Rectal smooth muscle tissue (tissue), 1 donor: Measurements from ENCODE around the gene ARG2.

ENCODE experiments used
- H3K27ac ChIP-seq: one replicate; pipeline ENCODE4 v1.7.0; 2013; ENCODE audit warnings: low read depth, low read length, inconsistent platforms
- H3K27me3 ChIP-seq: one replicate; pipeline ENCODE4 v1.7.0; 2013; ENCODE audit warnings: low read length; ENCODE audit not compliant: control insufficient read depth, insufficient read depth
- H3K36me3 ChIP-seq: one replicate; pipeline ENCODE4 v1.7.0; 2013; ENCODE audit warnings: low read length; ENCODE audit not compliant: control insufficient read depth, insufficient read depth
- H3K4me1 ChIP-seq: one replicate; pipeline ENCODE4 v1.7.0; 2013; ENCODE audit warnings: low read length; ENCODE audit not compliant: control insufficient read depth, insufficient read depth
- H3K4me3 ChIP-seq: one replicate; pipeline ENCODE4 v1.7.0; 2013; ENCODE audit warnings: low read length
- H3K9ac ChIP-seq: one replicate; pipeline ENCODE4 v1.7.0; 2013; ENCODE audit warnings: low read length

ARG2 gene

GRCh38 chr14:67619446-67620216 lies at the start of gene ARG2:
Gene ARG2 (plus strand): TSS chr14:67619920. CDS start chr14:67619978, 58 bp downstream.
- H3K4me1 ChIP-seq: peaks cover 9% of the 10 kb centered on the region
- peak within 1 kb of the TSS; percentile 54 for H3K27ac ChIP-seq
- peak within 1 kb of the TSS; percentile 79 for H3K4me3 ChIP-seq
- H3K9ac ChIP-seq: peak within 1 kb of the TSS; percentile 57
- H3K27me3 ChIP-seq: no peaks in the 10 kb centered on the region
- H3K36me3 ChIP-seq: no peaks in the 10 kb centered on the region

- Histone ChIP-seq H3K9ac (no peak overlapping the region), H3K4me1 (no peaks in the 10 kb centered on the region), H3K36me3 (peaks cover 5% of the 10 kb centered on the region), H3K27ac (no peak overlapping the region), H3K27me3 (no peaks in the 10 kb centered on the region), H3K4me3 (no peak overlapping the region)
These were observed 49.3 kb upstream of the ARG2 start for GRCh38 chr14:67570453-67570852.

GRCh38 chr14:67571275-67571990 lies 48.3 kb upstream of the ARG2 start:
- no peak overlapping the region for H3K27ac ChIP-seq
- H3K9ac ChIP-seq: no peak overlapping the region
- no peaks in the 10 kb centered on the region for H3K4me1 ChIP-seq

GRCh38 chr14:67571991-67572323 lies 47.8 kb upstream of the ARG2 start:
- Histone ChIP-seq H3K36me3 (peaks cover 9% of the 10 kb centered on the region), H3K9ac (no peak overlapping the region), H3K4me3 (no peak overlapping the region), H3K27ac (no peak overlapping the region), H3K27me3 (no peaks in the 10 kb centered on the region), H3K4me1 (no peaks in the 10 kb centered on the region)

More at GRCh38 chr14:67571275-67571990, 48.3 kb upstream of the ARG2 start:
- H3K27me3 ChIP-seq: no peaks in the 10 kb centered on the region
- peaks cover 9% of the 10 kb centered on the region for H3K36me3 ChIP-seq
- no peak overlapping the region for H3K4me3 ChIP-seq

GRCh38 chr14:67572608-67573007 lies 47.1 kb upstream of the ARG2 start:
- H3K36me3 ChIP-seq: peaks cover 9% of the 10 kb centered on the region

GRCh38 chr14:67573228-67574010 lies 46.3 kb upstream of the ARG2 start:
- Histone ChIP-seq H3K9ac (no peak overlapping the region), H3K27ac (no peak overlapping the region), H3K27me3 (no peaks in the 10 kb centered on the region), H3K4me3 (no peak overlapping the region), H3K36me3 (peaks cover 12% of the 10 kb centered on the region), H3K4me1 (no peaks in the 10 kb centered on the region)

More at GRCh38 chr14:67572608-67573007, 47.1 kb upstream of the ARG2 start:
- Histone ChIP-seq H3K4me3 (no peak overlapping the region), H3K4me1 (no peaks in the 10 kb centered on the region), H3K9ac (no peak overlapping the region), H3K27ac (no peak overlapping the region), H3K27me3 (no peaks in the 10 kb centered on the region)

GRCh38 chr14:67574156-67574555 lies 45.6 kb upstream of the ARG2 start:
- Histone ChIP-seq H3K27me3 (no peaks in the 10 kb centered on the region), H3K4me1 (no peaks in the 10 kb centered on the region), H3K27ac (no peak overlapping the region), H3K9ac (no peak overlapping the region), H3K36me3 (peaks cover 16% of the 10 kb centered on the region), H3K4me3 (no peak overlapping the region)

- no peaks in the 10 kb centered on the region for H3K4me1 ChIP-seq
- H3K36me3 ChIP-seq: peaks cover 19% of the 10 kb centered on the region
- no peak overlapping the region for H3K27ac ChIP-seq
- H3K4me3 ChIP-seq: no peak overlapping the region
- no peaks in the 10 kb centered on the region for H3K27me3 ChIP-seq
- no peak overlapping the region for H3K9ac ChIP-seq
These were observed 44.9 kb upstream of the ARG2 start for GRCh38 chr14:67574806-67575205.

- Histone ChIP-seq H3K27ac (no peak overlapping the region), H3K27me3 (no peaks in the 10 kb centered on the region), H3K4me3 (no peak overlapping the region), H3K4me1 (no peaks in the 10 kb centered on the region), H3K9ac (no peak overlapping the region), H3K36me3 (peaks cover 19% of the 10 kb centered on the region)
These were observed 44.0 kb upstream of the ARG2 start for GRCh38 chr14:67575684-67576083.

- peaks cover 22% of the 10 kb centered on the region for H3K36me3 ChIP-seq
- no peak overlapping the region for H3K4me3 ChIP-seq
- no peak overlapping the region for H3K27ac ChIP-seq
These were observed 43.3 kb upstream of the ARG2 start for GRCh38 chr14:67576216-67576955.

GRCh38 chr14:67577181-67577808 lies 42.4 kb upstream of the ARG2 start:
- Histone ChIP-seq H3K27me3 (no peaks in the 10 kb centered on the region), H3K4me3 (no peak overlapping the region), H3K27ac (no peak overlapping the region), H3K9ac (no peak overlapping the region), H3K4me1 (no peaks in the 10 kb centered on the region), H3K36me3 (peaks cover 26% of the 10 kb centered on the region)

More at GRCh38 chr14:67576216-67576955, 43.3 kb upstream of the ARG2 start:
- Histone ChIP-seq H3K4me1 (no peaks in the 10 kb centered on the region), H3K9ac (no peak overlapping the region), H3K27me3 (no peaks in the 10 kb centered on the region)
